PC-9 (cell line): ENCODE measurements around the gene USP49.
"Not testable (repeated sequence)": the region's sequence is repeated elsewhere in the genome, so short reads cannot be mapped to it uniquely, and the experiment has no call there.

Experiments
- CTCF ChIP-seq: fragments of 200-600 bp; sonication (generic); conservative IDR thresholded peaks from 2 replicates; pipeline ENCODE4 v1.6.1; 2017; ENCODE audit warnings: mixed run types, antibody characterized with exemption, mild to moderate bottlenecking, moderate library complexity
- EZH2 ChIP-seq: fragments of 200-600 bp; sonication (generic); IDR thresholded peaks from 2 replicates; pipeline ENCODE4 v1.8.0; 2017; ENCODE audit warnings: antibody characterized with exemption, low read depth

GRCh38 chr6:41811946-41812345 lies 83.2 kb downstream of the USP49 start:
- TF ChIP-seq EZH2, CTCF: not testable (repeated sequence)
